GM23338 (cell line): ENCODE data around the gene HMGCL. TPM values are rescaled to one million over a fixed set of nuclear protein-coding genes. Genes with fewer than 3 reads are reported as not detected.

Experiments used
- ATAC-seq: fragments of 200-7000 bp; cut with Tn5 transposase; 3 replicates; pipeline ENCODE4 v1.9.1; 2020
- DNase-seq: peaks from one replicate; pipeline ENCODE4 v3.0.0-alpha.2; 2015; ENCODE audit warnings: low spot score
- H2AFZ ChIP-seq: fragments of 200-600 bp; sonication (generic); 2 replicates; pipeline ENCODE4 v1.8.0; 2016; ENCODE audit warnings: antibody characterized with exemption, mild to moderate bottlenecking, moderate library complexity
- H3F3A ChIP-seq: fragments of 200-600 bp; sonication (generic); replicated peaks from 2 replicates; pipeline ENCODE4 v1.8.0; 2017; ENCODE audit warnings: antibody characterized with exemption, mixed run types, low read depth
- H3K27ac ChIP-seq: fragments of 200-600 bp; sonication (generic); 2 replicates; pipeline ENCODE4 v1.6.1; 2016; ENCODE audit warnings: low read depth
- H3K27me3 ChIP-seq: fragments of 200-600 bp; sonication (generic); 2 replicates; pipeline ENCODE4 v1.8.0; 2016; ENCODE audit warnings: mild to moderate bottlenecking, mixed run types, moderate library complexity; ENCODE audit not compliant: insufficient read depth
- H3K36me3 ChIP-seq: fragments of 200-600 bp; sonication (generic); 2 replicates; pipeline ENCODE4 v1.8.0; 2016; ENCODE audit warnings: mild to moderate bottlenecking; ENCODE audit not compliant: insufficient read depth
- H3K4me1 ChIP-seq: fragments of 200-600 bp; sonication (generic); 2 replicates; pipeline ENCODE4 v1.8.0; 2016; ENCODE audit warnings: mild to moderate bottlenecking, moderate library complexity; ENCODE audit not compliant: insufficient read depth
- H3K4me2 ChIP-seq: fragments of 200-600 bp; sonication (generic); 2 replicates; pipeline ENCODE4 v1.7.1; 2017; ENCODE audit warnings: mixed run types
- H3K4me3 ChIP-seq: fragments of 200-600 bp; sonication (generic); 2 replicates; pipeline ENCODE4 v1.6.1; 2016; ENCODE audit warnings: mixed run types
- H3K79me2 ChIP-seq: fragments of 200-600 bp; sonication (generic); replicated peaks from 2 replicates; pipeline ENCODE4 v1.8.0; 2017; ENCODE audit warnings: mild to moderate bottlenecking; ENCODE audit not compliant: insufficient read depth
- H3K9me2 ChIP-seq: fragments of 200-600 bp; sonication (generic); 2 replicates; pipeline ENCODE4 v1.8.0; 2017; ENCODE audit not compliant: insufficient read depth
- H4K20me1 ChIP-seq: fragments of 200-600 bp; sonication (generic); replicated peaks from 2 replicates; pipeline ENCODE4 v1.8.0; 2017; ENCODE audit warnings: mild to moderate bottlenecking; ENCODE audit not compliant: insufficient read depth
- H3K27ac Mint-ChIP-seq: 2 replicates; pipeline ENCODE4 v1.8.0; 2020; ENCODE audit warnings: inconsistent platforms, mild to moderate bottlenecking, moderate library complexity, mixed read lengths
- H3K27me3 Mint-ChIP-seq: 3 replicates; pipeline ENCODE4 v1.8.0; 2022; ENCODE audit warnings: low read depth, mild to moderate bottlenecking, moderate library complexity, mixed read lengths, inconsistent platforms; ENCODE audit not compliant: insufficient read depth, poor library complexity
- H3K36me3 Mint-ChIP-seq: 3 replicates; pipeline ENCODE4 v1.8.0; 2021; ENCODE audit warnings: low read depth, mild to moderate bottlenecking, inconsistent platforms, moderate library complexity, mixed read lengths
- H3K4me1 Mint-ChIP-seq: 3 replicates; pipeline ENCODE4 v1.8.0; 2020; ENCODE audit warnings: mild to moderate bottlenecking, inconsistent platforms, mixed read lengths
- H3K4me3 Mint-ChIP-seq: 3 replicates; pipeline ENCODE4 v1.8.0; 2021; ENCODE audit warnings: moderate library complexity, mild to moderate bottlenecking, inconsistent platforms, mixed read lengths
- H3K9me3 Mint-ChIP-seq: 3 replicates; pipeline ENCODE4 v1.8.0; 2020; ENCODE audit warnings: moderate library complexity, mild to moderate bottlenecking, inconsistent platforms, mixed read lengths
- CREB1 ChIP-seq: fragments of 250-450 bp; sonication (Bioruptor Pico); IDR thresholded peaks from 2 replicates; pipeline ENCODE4 v1.5.0; 2020; ENCODE audit warnings: low read depth, mild to moderate bottlenecking, moderate library complexity
- EZH2 ChIP-seq: fragments of 200-600 bp; sonication (generic); IDR thresholded peaks from one replicate; pipeline ENCODE4 v1.8.0; 2017; ENCODE audit warnings: antibody characterized with exemption, mild to moderate bottlenecking, low read depth; ENCODE audit not compliant: unreplicated experiment
- EZH2phosphoT487 ChIP-seq: fragments of 200-600 bp; sonication (generic); IDR thresholded peaks from one replicate; pipeline ENCODE4 v1.8.1; 2018; ENCODE audit warnings: antibody characterized with exemption; ENCODE audit not compliant: unreplicated experiment
- JUNB ChIP-seq: IDR thresholded peaks from one replicate; pipeline ENCODE4 v1.6.1; 2016; ENCODE audit warnings: antibody characterized with exemption; ENCODE audit not compliant: unreplicated experiment
- NANOG ChIP-seq: IDR thresholded peaks from 2 replicates; pipeline ENCODE4 v1.6.1; 2016; ENCODE audit warnings: antibody characterized with exemption, borderline replicate concordance
- STAT1 ChIP-seq: IDR thresholded peaks from one replicate; pipeline ENCODE4 v1.6.1; 2016; ENCODE audit warnings: antibody characterized with exemption; ENCODE audit not compliant: unreplicated experiment
- ZNF114 ChIP-seq: fragments of 250-450 bp; sonication (Bioruptor Pico); IDR thresholded peaks from 2 replicates; pipeline ENCODE4 v1.5.0; 2020; ENCODE audit warnings: mild to moderate bottlenecking, moderate library complexity
- ZNF331 ChIP-seq: fragments of 250-450 bp; sonication (Bioruptor Pico); IDR thresholded peaks from 2 replicates; pipeline ENCODE4 v1.5.0; 2020; ENCODE audit warnings: low read depth, mild to moderate bottlenecking, moderate library complexity
- polyA plus RNA-seq: library from polyadenylated mRNA; unstranded; fragments of >200 nt; fragmentation: Nextera tagmentation; extraction: Ambion mirVana; gene quantifications from 2 replicates; pipeline ENCODE4 v1.2.1, GENCODE V29; 2016
- total RNA-seq: library from RNA; depleted of rRNA; stranded (reverse); fragments of >200 nt; shearing (Covaris generic); gene quantifications from 2 replicates; pipeline ENCODE4 v1.2.3, GENCODE V29; 2014
- TF ChIP-seq, protein P1 (sequence below): fragments of 250-450 bp; sonication (Bioruptor Pico); IDR thresholded peaks from 2 replicates; pipeline ENCODE4 v1.5.0; 2020; ENCODE audit warnings: mild to moderate bottlenecking, moderate library complexity
- TF ChIP-seq, protein P2 (sequence below): IDR thresholded peaks from 2 replicates; pipeline ENCODE4 v1.6.1; 2016; ENCODE audit warnings: antibody characterized with exemption
- TF ChIP-seq, protein P3 (sequence below): IDR thresholded peaks from one replicate; pipeline ENCODE4 v1.6.1; 2018; ENCODE audit warnings: antibody characterized with exemption; ENCODE audit not compliant: unreplicated experiment
- TF ChIP-seq, protein P4 (sequence below), 2 experiments: fragments of 200-600 bp in 1 of 2; sonication (generic) in 1 of 2; conservative IDR thresholded peaks; 2 replicates each; pipeline versions ENCODE4 v1.5.1 to v1.6.1; 2016 to 2017; ENCODE audit warnings: antibody characterized with exemption in 2 of 2, low read depth in 2 of 2, mild to moderate bottlenecking in 2 of 2, moderate library complexity in 1 of 2

Gene HMGCL
- total and polyA plus RNA-seq, 2 experiments from 2014 or later: 11.6 to 13.7 TPM

DNA sequence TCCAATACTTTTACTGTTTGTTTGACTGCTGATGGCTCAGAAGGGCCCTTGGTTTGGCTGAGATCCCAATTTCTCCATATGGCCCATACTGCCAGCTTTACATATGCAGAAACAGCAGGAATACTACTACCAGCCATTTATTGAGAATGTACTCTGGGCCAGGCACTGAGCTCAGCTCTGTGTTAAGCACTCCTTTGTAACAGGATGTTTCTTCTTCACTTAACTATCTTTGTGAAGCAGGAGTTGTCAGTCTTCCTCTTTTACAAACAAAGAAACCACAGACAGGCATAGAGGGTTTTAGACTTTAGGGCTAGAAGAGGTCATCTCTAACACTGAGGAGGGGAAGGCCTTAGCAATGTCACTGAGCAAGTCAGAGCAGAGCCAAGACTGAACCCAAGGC is 8.3 kb downstream of the HMGCL start (continued):
- TF ChIP-seq, protein P1, sequence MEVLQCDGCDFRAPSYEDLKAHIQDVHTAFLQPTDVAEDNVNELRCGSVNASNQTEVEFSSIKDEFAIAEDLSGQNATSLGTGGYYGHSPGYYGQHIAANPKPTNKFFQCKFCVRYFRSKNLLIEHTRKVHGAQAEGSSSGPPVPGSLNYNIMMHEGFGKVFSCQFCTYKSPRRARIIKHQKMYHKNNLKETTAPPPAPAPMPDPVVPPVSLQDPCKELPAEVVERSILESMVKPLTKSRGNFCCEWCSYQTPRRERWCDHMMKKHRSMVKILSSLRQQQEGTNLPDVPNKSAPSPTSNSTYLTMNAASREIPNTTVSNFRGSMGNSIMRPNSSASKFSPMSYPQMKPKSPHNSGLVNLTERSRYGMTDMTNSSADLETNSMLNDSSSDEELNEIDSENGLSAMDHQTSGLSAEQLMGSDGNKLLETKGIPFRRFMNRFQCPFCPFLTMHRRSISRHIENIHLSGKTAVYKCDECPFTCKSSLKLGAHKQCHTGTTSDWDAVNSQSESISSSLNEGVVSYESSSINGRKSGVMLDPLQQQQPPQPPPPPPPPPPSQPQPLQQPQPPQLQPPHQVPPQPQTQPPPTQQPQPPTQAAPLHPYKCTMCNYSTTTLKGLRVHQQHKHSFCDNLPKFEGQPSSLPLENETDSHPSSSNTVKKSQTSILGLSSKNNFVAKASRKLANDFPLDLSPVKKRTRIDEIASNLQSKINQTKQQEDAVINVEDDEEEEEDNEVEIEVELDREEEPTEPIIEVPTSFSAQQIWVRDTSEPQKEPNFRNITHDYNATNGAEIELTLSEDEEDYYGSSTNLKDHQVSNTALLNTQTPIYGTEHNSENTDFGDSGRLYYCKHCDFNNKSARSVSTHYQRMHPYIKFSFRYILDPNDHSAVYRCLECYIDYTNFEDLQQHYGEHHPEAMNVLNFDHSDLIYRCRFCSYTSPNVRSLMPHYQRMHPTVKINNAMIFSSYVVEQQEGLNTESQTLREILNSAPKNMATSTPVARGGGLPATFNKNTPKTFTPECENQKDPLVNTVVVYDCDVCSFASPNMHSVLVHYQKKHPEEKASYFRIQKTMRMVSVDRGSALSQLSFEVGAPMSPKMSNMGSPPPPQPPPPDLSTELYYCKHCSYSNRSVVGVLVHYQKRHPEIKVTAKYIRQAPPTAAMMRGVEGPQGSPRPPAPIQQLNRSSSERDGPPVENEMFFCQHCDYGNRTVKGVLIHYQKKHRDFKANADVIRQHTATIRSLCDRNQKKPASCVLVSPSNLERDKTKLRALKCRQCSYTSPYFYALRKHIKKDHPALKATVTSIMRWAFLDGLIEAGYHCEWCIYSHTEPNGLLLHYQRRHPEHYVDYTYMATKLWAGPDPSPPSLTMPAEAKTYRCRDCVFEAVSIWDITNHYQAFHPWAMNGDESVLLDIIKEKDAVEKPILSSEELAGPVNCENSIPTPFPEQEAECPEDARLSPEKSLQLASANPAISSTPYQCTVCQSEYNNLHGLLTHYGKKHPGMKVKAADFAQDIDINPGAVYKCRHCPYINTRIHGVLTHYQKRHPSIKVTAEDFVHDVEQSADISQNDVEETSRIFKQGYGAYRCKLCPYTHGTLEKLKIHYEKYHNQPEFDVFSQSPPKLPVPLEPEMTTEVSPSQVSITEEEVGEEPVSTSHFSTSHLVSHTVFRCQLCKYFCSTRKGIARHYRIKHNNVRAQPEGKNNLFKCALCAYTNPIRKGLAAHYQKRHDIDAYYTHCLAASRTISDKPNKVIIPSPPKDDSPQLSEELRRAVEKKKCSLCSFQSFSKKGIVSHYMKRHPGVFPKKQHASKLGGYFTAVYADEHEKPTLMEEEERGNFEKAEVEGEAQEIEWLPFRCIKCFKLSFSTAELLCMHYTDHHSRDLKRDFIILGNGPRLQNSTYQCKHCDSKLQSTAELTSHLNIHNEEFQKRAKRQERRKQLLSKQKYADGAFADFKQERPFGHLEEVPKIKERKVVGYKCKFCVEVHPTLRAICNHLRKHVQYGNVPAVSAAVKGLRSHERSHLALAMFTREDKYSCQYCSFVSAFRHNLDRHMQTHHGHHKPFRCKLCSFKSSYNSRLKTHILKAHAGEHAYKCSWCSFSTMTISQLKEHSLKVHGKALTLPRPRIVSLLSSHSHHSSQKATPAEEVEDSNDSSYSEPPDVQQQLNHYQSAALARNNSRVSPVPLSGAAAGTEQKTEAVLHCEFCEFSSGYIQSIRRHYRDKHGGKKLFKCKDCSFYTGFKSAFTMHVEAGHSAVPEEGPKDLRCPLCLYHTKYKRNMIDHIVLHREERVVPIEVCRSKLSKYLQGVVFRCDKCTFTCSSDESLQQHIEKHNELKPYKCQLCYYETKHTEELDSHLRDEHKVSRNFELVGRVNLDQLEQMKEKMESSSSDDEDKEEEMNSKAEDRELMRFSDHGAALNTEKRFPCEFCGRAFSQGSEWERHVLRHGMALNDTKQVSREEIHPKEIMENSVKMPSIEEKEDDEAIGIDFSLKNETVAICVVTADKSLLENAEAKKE (CRISPR knock-in tag): no peak
- TF ChIP-seq EZH2 (no peak), NANOG (no peak), CREB1 (CRISPR knock-in tag) (no peak), ZNF331 (CRISPR knock-in tag) (no peak), ZNF114 (CRISPR knock-in tag) (no peak), STAT1 (no peak)
- TF ChIP-seq, protein P2, sequence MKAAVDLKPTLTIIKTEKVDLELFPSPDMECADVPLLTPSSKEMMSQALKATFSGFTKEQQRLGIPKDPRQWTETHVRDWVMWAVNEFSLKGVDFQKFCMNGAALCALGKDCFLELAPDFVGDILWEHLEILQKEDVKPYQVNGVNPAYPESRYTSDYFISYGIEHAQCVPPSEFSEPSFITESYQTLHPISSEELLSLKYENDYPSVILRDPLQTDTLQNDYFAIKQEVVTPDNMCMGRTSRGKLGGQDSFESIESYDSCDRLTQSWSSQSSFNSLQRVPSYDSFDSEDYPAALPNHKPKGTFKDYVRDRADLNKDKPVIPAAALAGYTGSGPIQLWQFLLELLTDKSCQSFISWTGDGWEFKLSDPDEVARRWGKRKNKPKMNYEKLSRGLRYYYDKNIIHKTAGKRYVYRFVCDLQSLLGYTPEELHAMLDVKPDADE: no peak

DNA sequence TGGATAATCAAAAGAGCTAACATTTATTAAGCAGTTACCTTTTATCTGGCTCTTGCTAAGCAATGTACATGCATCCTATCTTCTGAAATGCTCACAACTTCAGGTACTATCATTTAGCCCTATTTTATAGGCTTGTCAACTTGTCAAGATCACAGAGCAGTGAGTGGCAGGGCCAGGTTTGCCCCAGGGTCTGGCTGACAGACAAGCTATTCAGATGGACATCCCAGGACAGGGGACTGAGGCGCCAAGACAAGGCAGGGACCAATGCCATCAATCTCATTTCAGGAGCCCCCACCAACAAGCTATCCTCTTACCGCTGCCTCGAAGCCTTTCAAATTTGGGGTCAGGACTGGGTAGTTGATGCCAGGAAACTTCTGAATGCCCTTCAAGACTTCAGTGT is 8.9 kb downstream of the HMGCL start:
- no peak overlapping the region for H3K4me2 ChIP-seq
- Mint-ChIP-seq H3K9me3 (no peaks in the 10 kb centered on the region; the same call in 2 of the 3 replicates), H3K36me3 (no peaks in the 10 kb centered on the region), H3K4me3 (no peak overlapping the region), H3K27me3 (peaks cover 5% of the 10 kb centered on the region), H3K27ac (no peak overlapping the region), H3K4me1 (peaks cover under 1% of the 10 kb centered on the region; the same call in 1 of the 3 replicates)
- no peaks in the 10 kb centered on the region for H4K20me1 ChIP-seq
- no peak for ATAC-seq
- no peaks in the 10 kb centered on the region for H3K4me1 ChIP-seq
- DNase-seq: no peak
- no peaks in the 10 kb centered on the region for H3K36me3 ChIP-seq
- H3K27ac ChIP-seq: no peak overlapping the region
- H3K79me2 ChIP-seq: no peaks in the 10 kb centered on the region
- no peaks in the 10 kb centered on the region for H3F3A ChIP-seq
- H3K9me2 ChIP-seq: no peaks in the 10 kb centered on the region
- H3K27me3 ChIP-seq: no peaks in the 10 kb centered on the region
- no peak overlapping the region for H3K4me3 ChIP-seq
- H2AFZ ChIP-seq: no peak overlapping the region
- TF ChIP-seq, protein P3, sequence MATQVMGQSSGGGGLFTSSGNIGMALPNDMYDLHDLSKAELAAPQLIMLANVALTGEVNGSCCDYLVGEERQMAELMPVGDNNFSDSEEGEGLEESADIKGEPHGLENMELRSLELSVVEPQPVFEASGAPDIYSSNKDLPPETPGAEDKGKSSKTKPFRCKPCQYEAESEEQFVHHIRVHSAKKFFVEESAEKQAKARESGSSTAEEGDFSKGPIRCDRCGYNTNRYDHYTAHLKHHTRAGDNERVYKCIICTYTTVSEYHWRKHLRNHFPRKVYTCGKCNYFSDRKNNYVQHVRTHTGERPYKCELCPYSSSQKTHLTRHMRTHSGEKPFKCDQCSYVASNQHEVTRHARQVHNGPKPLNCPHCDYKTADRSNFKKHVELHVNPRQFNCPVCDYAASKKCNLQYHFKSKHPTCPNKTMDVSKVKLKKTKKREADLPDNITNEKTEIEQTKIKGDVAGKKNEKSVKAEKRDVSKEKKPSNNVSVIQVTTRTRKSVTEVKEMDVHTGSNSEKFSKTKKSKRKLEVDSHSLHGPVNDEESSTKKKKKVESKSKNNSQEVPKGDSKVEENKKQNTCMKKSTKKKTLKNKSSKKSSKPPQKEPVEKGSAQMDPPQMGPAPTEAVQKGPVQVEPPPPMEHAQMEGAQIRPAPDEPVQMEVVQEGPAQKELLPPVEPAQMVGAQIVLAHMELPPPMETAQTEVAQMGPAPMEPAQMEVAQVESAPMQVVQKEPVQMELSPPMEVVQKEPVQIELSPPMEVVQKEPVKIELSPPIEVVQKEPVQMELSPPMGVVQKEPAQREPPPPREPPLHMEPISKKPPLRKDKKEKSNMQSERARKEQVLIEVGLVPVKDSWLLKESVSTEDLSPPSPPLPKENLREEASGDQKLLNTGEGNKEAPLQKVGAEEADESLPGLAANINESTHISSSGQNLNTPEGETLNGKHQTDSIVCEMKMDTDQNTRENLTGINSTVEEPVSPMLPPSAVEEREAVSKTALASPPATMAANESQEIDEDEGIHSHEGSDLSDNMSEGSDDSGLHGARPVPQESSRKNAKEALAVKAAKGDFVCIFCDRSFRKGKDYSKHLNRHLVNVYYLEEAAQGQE: no peak
- TF ChIP-seq, protein P2: no peak
- TF ChIP-seq ZNF331 (CRISPR knock-in tag) (no peak), EZH2phosphoT487 (no peak), JUNB (no peak)
- TF ChIP-seq, protein P4, sequence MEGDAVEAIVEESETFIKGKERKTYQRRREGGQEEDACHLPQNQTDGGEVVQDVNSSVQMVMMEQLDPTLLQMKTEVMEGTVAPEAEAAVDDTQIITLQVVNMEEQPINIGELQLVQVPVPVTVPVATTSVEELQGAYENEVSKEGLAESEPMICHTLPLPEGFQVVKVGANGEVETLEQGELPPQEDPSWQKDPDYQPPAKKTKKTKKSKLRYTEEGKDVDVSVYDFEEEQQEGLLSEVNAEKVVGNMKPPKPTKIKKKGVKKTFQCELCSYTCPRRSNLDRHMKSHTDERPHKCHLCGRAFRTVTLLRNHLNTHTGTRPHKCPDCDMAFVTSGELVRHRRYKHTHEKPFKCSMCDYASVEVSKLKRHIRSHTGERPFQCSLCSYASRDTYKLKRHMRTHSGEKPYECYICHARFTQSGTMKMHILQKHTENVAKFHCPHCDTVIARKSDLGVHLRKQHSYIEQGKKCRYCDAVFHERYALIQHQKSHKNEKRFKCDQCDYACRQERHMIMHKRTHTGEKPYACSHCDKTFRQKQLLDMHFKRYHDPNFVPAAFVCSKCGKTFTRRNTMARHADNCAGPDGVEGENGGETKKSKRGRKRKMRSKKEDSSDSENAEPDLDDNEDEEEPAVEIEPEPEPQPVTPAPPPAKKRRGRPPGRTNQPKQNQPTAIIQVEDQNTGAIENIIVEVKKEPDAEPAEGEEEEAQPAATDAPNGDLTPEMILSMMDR (conservative IDR thresholded peaks at IDR 0.05; ENCODE audit: low read depth in 2 of 2): no peak
